ENCODE measurements around the gene DAGLA.

- TF ChIP-seq POLR2AphosphoS5 (IDR thresholded peaks at IDR 0.05; ENCODE audit: borderline replicate concordance, low read depth, low read length) (no peak), EZH2 (IDR thresholded peaks at IDR 0.05) (no peak)
Observed at GRCh38 chr11:61766353-61766841, 86.2 kb downstream of the DAGLA start.

All from SK-N-MC (cell line).